ENCODE data around the gene IL33. TPM values are rescaled to one million over a fixed set of nuclear protein-coding genes. Genes with fewer than 3 reads are reported as not detected.

The IL33 gene
- total and polyA plus RNA-seq, 2 of the 8 experiments (the other 6 are each of a cell fraction or from before 2014, with no cell fraction given) = not detected

GRCh38 chr9:6243746-6244145 lies 28.1 kb downstream of the IL33 start:
- no peak overlapping the region for H4K8ac ChIP-seq (ENCODE audit: extremely low read depth, insufficient read depth, low read length)
- ChIA-PET CTCF (ENCODE audit: partially characterized antibody) (no interaction called here), POLR2A (ENCODE audit: partially characterized antibody) (no interaction called here)
- no peak overlapping the region for H3K4me3 ChIP-seq (ENCODE audit: extremely low read depth in 1 of 4, insufficient read depth in 2 of 4, low read depth in 3 of 4, low read length in 4 of 4)
- FAIRE-seq (no peak), DNase-seq (ENCODE audit: low read depth in 1 of 2, low spot score in 2 of 2) (no peak)
- no peak overlapping the region for H3K4ac ChIP-seq (replicated peaks; ENCODE audit: insufficient read length, low read depth, low read length)
- no peak overlapping the region for H2BK5ac ChIP-seq (ENCODE audit: low read depth, low read length)
- H3K4me2 ChIP-seq (ENCODE audit: insufficient read depth in 1 of 2, low read depth in 2 of 2, low read length in 2 of 2) = no peak overlapping the region
- TF ChIP-seq ATF2 (IDR thresholded peaks at IDR 0.05; ENCODE audit: low read length) (no peak), MAFK (IDR thresholded peaks at IDR 0.05; ENCODE audit: low read depth, low read length) (no peak), ZNF274 (IDR thresholded peaks at IDR 0.05; ENCODE audit: borderline replicate concordance, extremely low read depth, low read length) (no peak)
- H2BK12ac ChIP-seq (ENCODE audit: low read depth, low read length) = no peak overlapping the region
- H3K23ac ChIP-seq (ENCODE audit: insufficient read length) = no peak overlapping the region
- no peaks in the 10 kb centered on the region for H3K79me1 ChIP-seq (ENCODE audit: low read depth, low read length)
- no peak overlapping the region for H3K9ac ChIP-seq (replicated peaks in 1 of 4; ENCODE audit: extremely low read depth in 1 of 4, low read depth in 3 of 4, low read length in 3 of 4)
- no peaks in the 10 kb centered on the region for H4K20me1 ChIP-seq (replicated peaks in 1 of 2; ENCODE audit: control insufficient read depth in 1 of 2, insufficient read depth in 2 of 2, low read length in 2 of 2)
- no peaks in the 10 kb centered on the region; a peak in 1 of 7 replicates for H3K27me3 ChIP-seq (replicated peaks in 1 of 4; ENCODE audit: control insufficient read depth in 3 of 4, extremely low read depth in 1 of 4, insufficient read depth in 3 of 4, low read length in 3 of 4)
- no peaks in the 10 kb centered on the region; a peak in 1 of 7 replicates for H3K4me1 ChIP-seq (replicated peaks in 1 of 4; ENCODE audit: control insufficient read depth in 3 of 4, insufficient read depth in 4 of 4, low read length in 3 of 4)
- H3K56ac ChIP-seq (replicated peaks; ENCODE audit: insufficient read length, low read depth, low read length) = no peak overlapping the region
- H2BK20ac ChIP-seq (ENCODE audit: low read length) = no peak overlapping the region
- H4K5ac ChIP-seq (ENCODE audit: insufficient read length, low read depth, low read length) = no peak overlapping the region
- H2AFZ ChIP-seq (ENCODE audit: low read length) = no peak overlapping the region
- H3K36me3 ChIP-seq (ENCODE audit: control insufficient read depth in 2 of 4, insufficient read depth in 4 of 4, low read length in 3 of 4) = no peaks in the 10 kb centered on the region
- no peaks in the 10 kb centered on the region for H3K79me2 ChIP-seq (ENCODE audit: control insufficient read depth in 1 of 2, insufficient read depth in 2 of 2, low read length in 2 of 2)
- no peak overlapping the region for H3K14ac ChIP-seq (ENCODE audit: insufficient read length)
- H2BK15ac ChIP-seq (ENCODE audit: low read length) = no peak overlapping the region
- H3K9me3 ChIP-seq (ENCODE audit: insufficient read depth in 2 of 2, low read depth in 1 of 2, low read length in 1 of 2) = no peaks in the 10 kb centered on the region
- H4K91ac ChIP-seq (replicated peaks; ENCODE audit: insufficient read length, low read length) = no peak overlapping the region
- H2BK120ac ChIP-seq (replicated peaks; ENCODE audit: low read depth, low read length) = no peak overlapping the region
- no peak overlapping the region for H2AK5ac ChIP-seq (ENCODE audit: low read depth, low read length)
- no peak overlapping the region for H3K27ac ChIP-seq (ENCODE audit: low read depth, low read length)
- H3K23me2 ChIP-seq (ENCODE audit: low read depth, low read length) = no peaks in the 10 kb centered on the region
- H3K18ac ChIP-seq (ENCODE audit: extremely low read depth, low read length) = no peak overlapping the region
